Small intestine (tissue), 7 donors: ENCODE results near the gene ANAPC1. TPM values are rescaled to one million over a fixed set of nuclear protein-coding genes. Genes with fewer than 3 reads are reported as not detected.
"Not testable (repeated sequence)": the region's sequence is repeated elsewhere in the genome, so short reads cannot be mapped to it uniquely, and the experiment has no call there.

Experiments used
- DNase-seq, 2 donors: peaks; one replicate each; pipeline versions ENCODE4 v3.0.0 to v3.0.0-alpha.2; 2013
- FAIRE-seq: peaks from 2 replicates; lab custom pipeline; 2012; peaks lifted over from hg19 to GRCh38; lab: Jason Lieb, UNC
- H3K27ac ChIP-seq, 3 donors: one replicate each; pipeline ENCODE4 v1.5.1; 2013; ENCODE audit warnings: low read length in 2 of 3, mild to moderate bottlenecking in 2 of 3, control low read depth in 1 of 3, inconsistent platforms in 1 of 3, low read depth in 1 of 3, moderate library complexity in 1 of 3
- H3K27me3 ChIP-seq, 3 donors: one replicate each; pipeline ENCODE4 v1.6.1; 2013; ENCODE audit warnings: low read length in 3 of 3, inconsistent platforms in 1 of 3; ENCODE audit not compliant: control insufficient read depth in 3 of 3, insufficient read depth in 3 of 3
- H3K36me3 ChIP-seq, 3 donors: one replicate each; pipeline ENCODE4 v1.6.1; 2013; ENCODE audit warnings: low read length in 3 of 3, inconsistent platforms in 1 of 3, low read depth in 1 of 3, mild to moderate bottlenecking in 1 of 3, moderate library complexity in 1 of 3; ENCODE audit not compliant: control insufficient read depth in 3 of 3, insufficient read depth in 2 of 3
- H3K4me1 ChIP-seq, 3 donors: one replicate each; pipeline ENCODE4 v1.6.1; 2013; ENCODE audit warnings: low read length in 2 of 3, inconsistent platforms in 1 of 3, low read depth in 1 of 3, mild to moderate bottlenecking in 1 of 3, moderate library complexity in 1 of 3; ENCODE audit not compliant: control insufficient read depth in 3 of 3, insufficient read depth in 2 of 3
- H3K4me3 ChIP-seq, 3 donors: one replicate each; pipeline ENCODE4 v1.5.1; 2013; ENCODE audit warnings: low read length in 3 of 3, control low read depth in 1 of 3, inconsistent platforms in 1 of 3, low read depth in 1 of 3, mild to moderate bottlenecking in 1 of 3, moderate library complexity in 1 of 3
- H3K9me3 ChIP-seq, 2 donors: one replicate each; pipeline ENCODE4 v1.6.1; 2013; ENCODE audit warnings: low read depth in 1 of 2, low read length in 1 of 2; ENCODE audit not compliant: control insufficient read depth in 2 of 2, insufficient read depth in 1 of 2
- WGBS, 3 donors: extraction: QIAGEN DNeasy Blood & Tissue Kit; methylation state at CpG; one replicate each; pipeline ENCODE4 v1.1.7; 2013; 5-methylcytosine and 5-hydroxymethylcytosine counted together
- polyA plus RNA-seq, 4 donors: library from polyadenylated mRNA; stranded (reverse) in 3 of 4; unstranded in 1 of 4; fragments of 200-250 nt in 3 of 4; fragments of 120-200 nt in 1 of 4; gene quantifications; one replicate each; pipeline versions ENCODE4 v1.2.1 to v1.2.3, GENCODE V29; 2013
- donor health status: healthy with polysubstance abuse.
- donor health status: control.
- donor health status: control.
- donor health status: Bipolar disorder and iron deficiency.
- donor health status: healthy.

ANAPC1 gene
- polyA plus RNA-seq, 4 donors, result 2.4 to 23.9 (median 8.4) TPM

- Histone ChIP-seq H3K27me3 (no peaks in the 10 kb centered on the region), H3K4me3 (no peak overlapping the region), H3K4me1 (peaks cover 5 to 12% (median 9%) of the 10 kb centered on the region in 3 donors), H3K36me3 (no peaks in the 10 kb centered on the region), H3K27ac (peak overlapping the region in 1 of 3 donors; percentile 28), H3K9me3 (no peaks in the 10 kb centered on the region)
- DNase-seq, result no peak
- 28 to 68% (median 37%) methylated on average over 3 of the region's 3 CpGs for WGBS, 3 donors
- no peak for FAIRE-seq
These were observed 25.1 kb upstream of the ANAPC1 start for GRCh38 chr2:111909079-111909478.

- Histone ChIP-seq H3K4me1 (peaks cover 5 to 16% (median 9%) of the 10 kb centered on the region in 3 donors), H3K9me3 (no peaks in the 10 kb centered on the region), H3K36me3 (no peaks in the 10 kb centered on the region), H3K27me3 (no peaks in the 10 kb centered on the region), H3K27ac (no peak overlapping the region), H3K4me3 (no peak overlapping the region)
- 63 to 69% (median 66%) methylated on average over 1 of the region's 1 CpG for WGBS, 3 donors
- DNase-seq (no peak), FAIRE-seq (no peak)
These were observed 24.6 kb upstream of the ANAPC1 start for GRCh38 chr2:111908578-111908977.

GRCh38 chr2:111905990-111906735 lies 22.2 kb upstream of the ANAPC1 start:
- DNase-seq (peak in 1 of 2 donors; percentile 41), FAIRE-seq (no peak)
- WGBS, 3 donors, result 19 to 31% (median 28%) methylated on average over 4 of the region's 4 CpGs

GRCh38 chr2:111905475-111905869 lies 21.5 kb upstream of the ANAPC1 start:
- not testable (repeated sequence) for H3K27me3 ChIP-seq, H3K9me3 ChIP-seq, FAIRE-seq, DNase-seq, H3K36me3 ChIP-seq, H3K4me3 ChIP-seq
- Histone ChIP-seq H3K4me1 (peaks cover 4 to 23% (median 5%) of the 10 kb centered on the region in 3 donors), H3K27ac (peak overlapping the region in 1 of 3 donors; percentile 68)
- 93 to 95% (median 94%) methylated on average over 9 of the region's 9 CpGs for WGBS, 3 donors

More at GRCh38 chr2:111905990-111906735, 22.2 kb upstream of the ANAPC1 start:
- Histone ChIP-seq H3K36me3 (peaks cover 0 to 3% (median 0%) of the 10 kb centered on the region in 3 donors), H3K4me1 (peaks cover 5 to 23% (median 9%) of the 10 kb centered on the region in 3 donors), H3K4me3 (no peak overlapping the region), H3K27me3 (no peaks in the 10 kb centered on the region), H3K27ac (peak overlapping the region in 1 of 3 donors; percentile 68), H3K9me3 (no peaks in the 10 kb centered on the region)

- no peak for DNase-seq
- peaks cover 4 to 23% (median 5%) of the 10 kb centered on the region in 3 donors for H3K4me1 ChIP-seq
- FAIRE-seq, result no peak
- WGBS, 3 donors, result 63 to 84% (median 70%) methylated on average over 10 of the region's 10 CpGs
- H3K27me3 ChIP-seq, result no peaks in the 10 kb centered on the region
- peaks cover 0 to 3% (median 0%) of the 10 kb centered on the region in 3 donors for H3K36me3 ChIP-seq
- H3K9me3 ChIP-seq, result no peaks in the 10 kb centered on the region
- no peak overlapping the region for H3K4me3 ChIP-seq
- peak overlapping the region in 1 of 3 donors; percentile 9 for H3K27ac ChIP-seq
These were observed 20.9 kb upstream of the ANAPC1 start for GRCh38 chr2:111904726-111905474.

GRCh38 chr2:111903930-111904439 lies 20.0 kb upstream of the ANAPC1 start:
- no peak for FAIRE-seq
- H3K4me1 ChIP-seq, result peaks cover 4 to 19% (median 5%) of the 10 kb centered on the region in 3 donors
- H3K4me3 ChIP-seq, result no peak overlapping the region
- H3K27me3 ChIP-seq, result no peaks in the 10 kb centered on the region
- H3K9me3 ChIP-seq, result no peaks in the 10 kb centered on the region
- WGBS, 3 donors, result 86 to 93% (median 93%) methylated on average over 5 of the region's 5 CpGs
- no peak overlapping the region for H3K27ac ChIP-seq
- no peak for DNase-seq
- peaks cover 0 to 3% (median 0%) of the 10 kb centered on the region in 3 donors for H3K36me3 ChIP-seq

GRCh38 chr2:111903516-111903915 lies 19.5 kb upstream of the ANAPC1 start:
- WGBS, 3 donors, result 51 to 61% (median 57%) methylated on average over 3 of the region's 3 CpGs
- Histone ChIP-seq H3K4me1 (peaks cover 4 to 18% (median 5%) of the 10 kb centered on the region in 3 donors), H3K36me3 (peaks cover 0 to 3% (median 0%) of the 10 kb centered on the region in 3 donors), H3K4me3 (no peak overlapping the region), H3K27me3 (no peaks in the 10 kb centered on the region), H3K9me3 (no peaks in the 10 kb centered on the region), H3K27ac (no peak overlapping the region)
- FAIRE-seq, result no peak
- DNase-seq, result no peak

- no peak for FAIRE-seq
- H3K27ac ChIP-seq, result peak overlapping the region in 1 of 3 donors; percentile 3
- H3K9me3 ChIP-seq, result no peaks in the 10 kb centered on the region
- H3K4me1 ChIP-seq, result peaks cover 0 to 14% (median 5%) of the 10 kb centered on the region in 3 donors
- peak; percentile 61 for DNase-seq
- H3K27me3 ChIP-seq, result no peaks in the 10 kb centered on the region
- H3K36me3 ChIP-seq, result peaks cover 0 to 3% (median 0%) of the 10 kb centered on the region in 3 donors
- WGBS, 3 donors, result 11 to 22% (median 19%) methylated on average over 3 of the region's 3 CpGs
- H3K4me3 ChIP-seq, result no peak overlapping the region
These were observed 16.9 kb upstream of the ANAPC1 start for GRCh38 chr2:111900859-111901258.
